ENCODE measurements around the gene AFDN.

DNA sequence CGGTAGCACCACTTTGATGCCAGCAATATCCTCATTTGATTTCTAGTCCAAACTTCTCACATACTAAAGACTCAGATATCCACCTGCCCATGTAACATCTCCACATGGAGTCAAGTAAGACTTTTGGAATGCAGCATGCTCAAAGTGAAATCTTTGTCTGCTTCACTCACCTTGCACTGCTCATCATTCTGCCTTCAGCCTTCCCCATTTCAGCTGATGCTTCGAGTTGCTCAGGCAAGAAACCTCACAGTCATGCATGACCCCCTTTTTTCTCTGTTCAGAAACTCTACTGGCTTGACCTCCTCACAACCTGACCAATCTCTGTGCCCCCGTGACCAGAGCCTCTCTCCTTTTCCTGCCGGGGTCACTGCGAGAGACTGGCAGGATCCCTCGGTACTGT lies 129.8 kb downstream of the AFDN start:
- TF ChIP-seq, protein P1, sequence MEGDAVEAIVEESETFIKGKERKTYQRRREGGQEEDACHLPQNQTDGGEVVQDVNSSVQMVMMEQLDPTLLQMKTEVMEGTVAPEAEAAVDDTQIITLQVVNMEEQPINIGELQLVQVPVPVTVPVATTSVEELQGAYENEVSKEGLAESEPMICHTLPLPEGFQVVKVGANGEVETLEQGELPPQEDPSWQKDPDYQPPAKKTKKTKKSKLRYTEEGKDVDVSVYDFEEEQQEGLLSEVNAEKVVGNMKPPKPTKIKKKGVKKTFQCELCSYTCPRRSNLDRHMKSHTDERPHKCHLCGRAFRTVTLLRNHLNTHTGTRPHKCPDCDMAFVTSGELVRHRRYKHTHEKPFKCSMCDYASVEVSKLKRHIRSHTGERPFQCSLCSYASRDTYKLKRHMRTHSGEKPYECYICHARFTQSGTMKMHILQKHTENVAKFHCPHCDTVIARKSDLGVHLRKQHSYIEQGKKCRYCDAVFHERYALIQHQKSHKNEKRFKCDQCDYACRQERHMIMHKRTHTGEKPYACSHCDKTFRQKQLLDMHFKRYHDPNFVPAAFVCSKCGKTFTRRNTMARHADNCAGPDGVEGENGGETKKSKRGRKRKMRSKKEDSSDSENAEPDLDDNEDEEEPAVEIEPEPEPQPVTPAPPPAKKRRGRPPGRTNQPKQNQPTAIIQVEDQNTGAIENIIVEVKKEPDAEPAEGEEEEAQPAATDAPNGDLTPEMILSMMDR (conservative IDR thresholded peaks at IDR 0.05 in 1 of 2, IDR thresholded peaks at IDR 0.05 in 1 of 2; ENCODE audit: extremely low read depth in 1 of 2, insufficient read depth in 1 of 2, low read depth in 1 of 2, low read length in 2 of 2) = no peak
- TF ChIP-seq EZH2 (IDR thresholded peaks at IDR 0.05; ENCODE audit: borderline replicate concordance, low read length) = no peak
